Lower lobe of right lung (tissue), 2 donors: Measurements from ENCODE around the gene UCN. TPM values are rescaled to one million over a fixed set of nuclear protein-coding genes. Genes with fewer than 3 reads are reported as not detected.

Experiments
- ATAC-seq, 2 donors: fragments of 200-7000 bp; cut with Tn5 transposase; one replicate each; pipeline ENCODE4 v1.9.1; 2020 to 2022; ENCODE audit warnings: mild to moderate bottlenecking in 2 of 2, moderate library complexity in 2 of 2
- DNase-seq: peaks from one replicate; pipeline ENCODE4 v3.0.0-alpha.2; 2020
- H3K27ac ChIP-seq: fragments of 200-600 bp; one replicate; pipeline ENCODE4 v1.8.0; 2022
- H3K27me3 ChIP-seq: fragments of 200-600 bp; one replicate; pipeline ENCODE4 v1.8.0; 2022; ENCODE audit warnings: low read depth
- H3K36me3 ChIP-seq: fragments of 200-600 bp; one replicate; pipeline ENCODE4 v1.8.0; 2022; ENCODE audit warnings: mild to moderate bottlenecking
- H3K4me1 ChIP-seq: fragments of 200-600 bp; one replicate; pipeline ENCODE4 v1.8.0; 2022
- H3K4me3 ChIP-seq: fragments of 200-600 bp; one replicate; pipeline ENCODE4 v1.8.0; 2022; ENCODE audit warnings: mild to moderate bottlenecking
- H3K9me3 ChIP-seq: fragments of 200-600 bp; one replicate; pipeline ENCODE4 v1.8.0; 2022
- intact Hi-C: fragments of 100-400 bp; cut with DNase I; formaldehyde crosslinking; loops from one replicate; pipeline ENCODE4 v1.11.0; 2022
- total RNA-seq: library from RNA; stranded (reverse); fragmentation: NEBNext Ultra II Directional; extraction: Animal tissue kit (Norgen Biotek cat#: 25700); gene quantifications from one replicate; pipeline ENCODE4 v1.2.1, GENCODE V29; 2021
- TF ChIP-seq, protein P1 (sequence below): fragments of 200-600 bp; IDR thresholded peaks from one replicate; pipeline ENCODE4 v1.8.0; 2022; ENCODE audit warnings: antibody characterized with exemption, mild to moderate bottlenecking
- donor health status: DM: no; HTN: yes; CAD: no; lungs with severe emphysema.

Gene UCN
- total RNA-seq, 1 donor from 2014 or later = 4.0 TPM

DNA sequence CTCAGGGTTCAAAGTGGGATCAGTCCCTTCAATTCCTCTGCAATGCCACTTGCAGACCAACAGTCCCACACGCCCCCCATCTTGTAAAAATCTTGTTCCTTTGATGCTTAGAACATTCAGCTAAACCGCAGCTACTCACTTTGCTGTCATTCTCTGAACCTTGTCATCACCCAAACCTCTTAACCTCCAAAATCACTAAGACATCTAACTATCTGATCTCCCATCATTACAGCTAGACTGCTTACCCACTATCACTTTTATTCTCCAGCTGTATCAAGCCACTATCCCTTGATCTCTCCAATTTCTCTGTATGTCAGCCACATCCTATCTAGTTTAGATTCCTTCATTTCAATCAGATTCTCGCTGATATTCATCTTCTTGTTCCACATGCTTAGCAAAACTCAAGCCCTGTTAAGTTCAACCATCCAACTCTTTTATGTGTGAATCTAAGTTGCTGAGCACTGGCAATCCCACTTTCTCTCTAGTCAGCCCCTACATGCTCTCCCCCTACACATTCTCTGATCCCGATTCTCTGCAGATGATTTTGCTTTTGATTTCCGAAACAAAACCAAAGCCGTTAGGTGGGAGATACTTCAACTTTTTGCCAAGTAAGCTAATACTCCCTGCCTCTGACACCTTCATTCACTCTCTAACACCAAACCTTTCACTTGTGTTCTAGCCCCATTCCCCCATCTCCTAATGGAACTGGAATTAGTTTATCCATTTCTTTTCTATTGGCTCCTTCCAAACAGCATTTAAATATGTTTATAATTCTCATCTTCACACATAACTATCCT, 43.8 kb upstream of the UCN start:
- Histone ChIP-seq H3K27me3 (no peaks in the 10 kb centered on the region), H3K4me1 (peaks cover 36% of the 10 kb centered on the region), H3K4me3 (no peak overlapping the region), H3K36me3 (peaks cover 19% of the 10 kb centered on the region), H3K9me3 (no peaks in the 10 kb centered on the region), H3K27ac (no peak overlapping the region)
- TF ChIP-seq, protein P1, sequence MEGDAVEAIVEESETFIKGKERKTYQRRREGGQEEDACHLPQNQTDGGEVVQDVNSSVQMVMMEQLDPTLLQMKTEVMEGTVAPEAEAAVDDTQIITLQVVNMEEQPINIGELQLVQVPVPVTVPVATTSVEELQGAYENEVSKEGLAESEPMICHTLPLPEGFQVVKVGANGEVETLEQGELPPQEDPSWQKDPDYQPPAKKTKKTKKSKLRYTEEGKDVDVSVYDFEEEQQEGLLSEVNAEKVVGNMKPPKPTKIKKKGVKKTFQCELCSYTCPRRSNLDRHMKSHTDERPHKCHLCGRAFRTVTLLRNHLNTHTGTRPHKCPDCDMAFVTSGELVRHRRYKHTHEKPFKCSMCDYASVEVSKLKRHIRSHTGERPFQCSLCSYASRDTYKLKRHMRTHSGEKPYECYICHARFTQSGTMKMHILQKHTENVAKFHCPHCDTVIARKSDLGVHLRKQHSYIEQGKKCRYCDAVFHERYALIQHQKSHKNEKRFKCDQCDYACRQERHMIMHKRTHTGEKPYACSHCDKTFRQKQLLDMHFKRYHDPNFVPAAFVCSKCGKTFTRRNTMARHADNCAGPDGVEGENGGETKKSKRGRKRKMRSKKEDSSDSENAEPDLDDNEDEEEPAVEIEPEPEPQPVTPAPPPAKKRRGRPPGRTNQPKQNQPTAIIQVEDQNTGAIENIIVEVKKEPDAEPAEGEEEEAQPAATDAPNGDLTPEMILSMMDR = no peak
- intact Hi-C loops = no loop called here
- no peak for DNase-seq
- ATAC-seq = no peak

DNA sequence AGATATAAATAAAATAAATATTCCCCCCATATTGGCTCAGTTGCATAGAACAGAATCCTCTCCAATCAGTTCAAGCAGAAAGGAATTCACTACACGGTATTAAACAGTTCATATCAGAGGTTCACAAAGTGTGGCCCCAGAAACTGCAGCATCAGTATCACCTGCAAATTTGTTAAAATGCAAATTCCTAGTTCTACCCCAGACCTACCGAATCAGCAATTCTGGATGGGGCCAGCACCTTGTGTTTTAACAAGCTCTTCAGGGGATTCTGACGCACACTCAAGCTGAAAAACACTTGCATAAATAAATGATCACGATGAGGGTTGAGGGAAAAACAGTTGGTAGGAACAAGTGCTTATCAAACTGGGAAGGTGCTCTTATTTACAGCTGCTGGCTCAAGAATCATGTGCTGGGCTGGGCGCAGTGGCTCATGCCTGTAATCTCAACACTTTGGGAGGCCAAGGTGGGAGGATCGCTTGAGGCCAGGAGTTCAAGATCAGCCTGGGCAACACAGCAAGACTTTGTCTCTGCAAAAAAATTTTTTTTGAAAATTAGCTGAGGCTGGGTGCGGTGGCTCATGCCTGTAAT, 42.0 kb upstream of the UCN start:
- DNase-seq = no peak
- no peaks in the 10 kb centered on the region for H3K9me3 ChIP-seq
- intact Hi-C loops = no loop called here
- no peak overlapping the region for H3K4me3 ChIP-seq
- H3K27ac ChIP-seq = no peak overlapping the region
- ATAC-seq = no peak
- TF ChIP-seq, protein P1 = no peak
- H3K27me3 ChIP-seq = no peaks in the 10 kb centered on the region
- peaks cover 29% of the 10 kb centered on the region for H3K4me1 ChIP-seq
- peaks cover 19% of the 10 kb centered on the region for H3K36me3 ChIP-seq

DNA sequence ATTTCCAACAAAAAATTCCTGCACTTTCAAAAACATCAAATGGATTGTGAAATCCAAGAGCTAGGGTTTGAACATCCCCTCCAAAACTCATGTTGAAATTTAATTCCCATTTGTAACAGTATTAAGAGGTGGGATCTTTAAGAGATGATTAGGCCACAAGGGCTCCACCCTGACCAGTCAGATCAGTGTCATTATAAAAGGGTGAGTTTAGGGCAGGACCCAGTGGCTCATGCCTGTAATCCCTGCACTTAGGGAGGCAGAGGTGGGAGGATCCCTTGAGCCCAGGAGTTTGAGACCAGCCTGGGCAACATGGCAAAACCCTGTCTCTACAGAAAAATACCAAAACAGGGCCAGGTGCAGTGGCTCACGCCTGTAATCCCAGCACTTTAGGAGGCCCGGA, 39.4 kb upstream of the UCN start:
- H3K36me3 ChIP-seq = peaks cover 27% of the 10 kb centered on the region
- no peak overlapping the region for H3K27ac ChIP-seq
- H3K27me3 ChIP-seq = no peaks in the 10 kb centered on the region
- no peak overlapping the region for H3K4me3 ChIP-seq
- no peaks in the 10 kb centered on the region for H3K9me3 ChIP-seq
- TF ChIP-seq, protein P1 = no peak
- intact Hi-C loops = no loop called here
- H3K4me1 ChIP-seq = peaks cover 7% of the 10 kb centered on the region
- DNase-seq = no peak
- no peak for ATAC-seq

DNA sequence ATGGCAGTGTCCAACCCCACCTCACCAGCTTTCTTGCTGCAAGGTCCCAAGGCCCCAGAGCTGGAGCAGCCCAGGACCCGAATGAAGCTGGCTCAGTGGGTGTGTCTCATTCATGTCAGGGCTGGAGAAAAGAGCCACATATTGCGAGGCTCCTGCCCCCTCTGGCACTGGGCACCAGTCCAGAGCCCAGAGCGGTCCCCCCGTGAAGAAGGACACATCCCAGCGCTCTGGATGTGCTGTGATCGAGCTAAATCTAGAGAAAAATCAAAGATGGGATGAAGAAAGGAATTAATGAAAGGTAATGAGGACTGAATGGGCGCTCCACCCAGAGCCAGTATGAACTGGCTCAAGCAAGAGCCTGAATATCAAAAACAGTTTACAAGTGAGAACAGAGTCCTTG, 27.9 kb upstream of the UCN start:
- H3K36me3 ChIP-seq = peaks cover 99% of the 10 kb centered on the region

DNA sequence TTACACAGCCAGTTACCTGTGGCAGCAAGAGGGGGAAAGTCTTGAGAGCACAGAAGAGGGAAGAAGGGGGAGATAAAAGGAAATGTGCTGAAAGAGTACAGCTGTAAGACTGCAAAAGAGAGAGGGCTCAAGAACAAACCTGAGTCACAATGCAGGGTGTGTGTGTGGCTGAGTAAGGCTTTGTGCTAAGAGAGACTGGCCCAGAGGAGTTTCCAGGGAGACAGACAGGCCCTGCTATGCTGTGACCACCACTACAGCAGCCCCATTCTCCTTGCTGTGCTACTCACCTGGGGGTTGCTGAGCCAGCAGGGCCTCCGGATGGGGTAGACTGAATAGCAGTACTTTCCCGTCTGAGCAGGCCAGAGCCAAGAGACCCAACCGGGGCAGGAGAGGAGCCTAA, 27.1 kb upstream of the UCN start:
- ATAC-seq = no peak
- Histone ChIP-seq H3K9me3 (no peaks in the 10 kb centered on the region), H3K4me1 (no peaks in the 10 kb centered on the region), H3K27ac (no peak overlapping the region), H3K36me3 (peaks cover 98% of the 10 kb centered on the region), H3K27me3 (no peaks in the 10 kb centered on the region), H3K4me3 (no peak overlapping the region)
- DNase-seq = peak; percentile 3
- intact Hi-C loops = no loop called here
- TF ChIP-seq, protein P1 = no peak

More for the DNA sequence above, 27.9 kb upstream of the UCN start:
- Histone ChIP-seq H3K27ac (no peak overlapping the region), H3K9me3 (no peaks in the 10 kb centered on the region), H3K27me3 (no peaks in the 10 kb centered on the region), H3K4me3 (no peak overlapping the region), H3K4me1 (no peaks in the 10 kb centered on the region)
- TF ChIP-seq, protein P1 = no peak
- peak; percentile 16 for DNase-seq
- intact Hi-C loops = no loop called here
- ATAC-seq = no peak
